HG02981 (cell line): ENCODE measurements around the gene MED27.

Experiments used
- ATAC-seq: cut with Tn5 transposase; IDR thresholded peaks from one replicate; pipeline ENCODE4 v1.9.1; 2021; ENCODE audit warnings: mild to moderate bottlenecking, moderate library complexity; ENCODE audit not compliant: unreplicated experiment

Gene MED27

DNA sequence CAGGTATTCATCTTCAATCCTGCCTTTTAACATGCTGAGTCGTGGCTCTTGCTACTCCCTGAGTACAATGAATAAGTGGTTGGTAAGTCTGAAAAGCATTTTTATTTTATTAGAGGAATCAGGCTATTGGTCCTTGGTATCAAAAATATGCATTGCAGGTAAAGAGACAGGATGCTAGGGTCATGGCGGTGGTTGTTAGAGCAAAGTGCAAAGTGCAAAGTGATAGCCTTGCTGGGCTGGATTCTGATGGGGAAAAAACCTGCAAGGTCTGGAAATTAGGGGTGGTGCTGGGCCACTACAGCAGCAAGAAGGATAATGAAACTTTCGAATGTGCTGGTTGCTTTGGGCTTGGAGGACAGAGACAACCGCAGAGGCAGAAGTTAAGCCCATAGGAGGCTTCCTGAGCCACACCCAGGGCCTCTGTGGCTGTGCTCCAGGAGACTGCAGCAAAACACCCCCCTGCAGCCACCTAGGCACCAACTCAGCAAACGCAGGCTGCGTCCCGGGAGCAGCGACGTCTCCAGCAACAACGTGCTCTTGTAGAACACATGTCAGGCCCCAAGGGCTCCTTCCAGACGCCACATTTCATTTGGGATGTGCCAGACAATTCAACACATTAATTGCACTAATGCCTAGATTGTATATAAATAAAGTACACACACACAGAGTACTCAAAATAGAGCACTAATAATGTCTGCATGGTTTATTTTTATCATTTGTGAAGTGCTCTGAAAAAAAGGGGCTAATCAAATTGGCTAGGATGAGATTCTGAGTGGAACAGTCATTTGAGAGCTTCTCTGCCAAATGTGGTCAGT, 190.0 kb downstream of the MED27 start:
- no peak for ATAC-seq

DNA sequence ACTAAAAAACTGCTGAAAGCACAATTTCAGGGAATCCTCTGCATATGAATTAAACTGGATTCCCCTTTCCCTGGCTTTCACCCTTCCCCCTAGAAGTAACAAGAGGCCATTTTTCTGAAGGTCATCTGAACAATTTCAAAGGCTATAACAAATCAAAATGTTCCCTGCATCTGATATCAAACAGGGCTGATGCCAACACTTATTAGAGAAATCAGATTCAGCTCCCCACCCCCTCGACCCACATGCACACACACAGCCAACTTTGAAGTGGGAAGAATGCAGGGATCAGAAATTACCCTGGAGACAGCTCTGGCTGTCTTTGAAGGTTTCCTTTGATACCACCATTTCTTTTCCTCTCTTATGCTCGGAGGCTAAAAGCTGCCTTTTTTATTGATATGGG, 190.7 kb downstream of the MED27 start:
- ATAC-seq, result no peak

DNA sequence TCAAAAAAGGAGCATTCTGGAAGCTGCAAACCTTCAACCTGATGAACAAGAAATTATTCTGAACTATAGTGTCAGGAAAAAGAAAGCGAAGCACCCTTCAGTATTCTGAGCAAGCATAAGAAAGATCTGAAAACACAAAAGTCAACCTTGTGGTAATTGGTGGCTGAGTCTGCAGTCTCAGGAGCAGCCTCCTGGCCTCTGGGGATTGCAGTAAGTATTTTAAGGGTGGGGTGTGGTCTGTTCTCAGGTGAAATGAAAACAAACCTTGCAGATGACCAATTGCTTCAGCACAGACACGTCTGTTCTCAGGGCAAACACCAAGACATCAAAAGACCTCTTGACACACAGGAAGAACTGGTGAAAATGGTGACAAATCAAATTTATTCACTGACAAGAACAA, 192.0 kb downstream of the MED27 start:
- no peak for ATAC-seq

DNA sequence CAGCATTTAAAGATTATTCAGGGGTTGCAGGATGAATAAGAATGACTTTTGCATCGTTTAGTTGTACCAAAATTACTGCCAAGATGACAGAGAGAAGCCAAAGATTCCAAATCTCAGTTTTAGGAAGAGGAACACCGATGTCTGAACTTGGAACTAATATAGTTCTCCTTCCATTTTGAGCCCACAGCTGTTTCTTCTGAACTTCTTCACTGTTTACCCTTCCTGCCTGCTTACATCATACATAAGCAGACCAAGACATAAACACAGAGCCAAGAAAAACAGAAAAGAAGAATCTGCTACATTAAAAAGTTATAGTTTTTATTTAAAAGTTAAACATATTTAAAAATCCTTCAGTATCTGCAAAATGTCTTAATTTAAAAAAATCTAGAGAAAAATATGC, 192.8 kb downstream of the MED27 start:
- ATAC-seq, result no peak

DNA sequence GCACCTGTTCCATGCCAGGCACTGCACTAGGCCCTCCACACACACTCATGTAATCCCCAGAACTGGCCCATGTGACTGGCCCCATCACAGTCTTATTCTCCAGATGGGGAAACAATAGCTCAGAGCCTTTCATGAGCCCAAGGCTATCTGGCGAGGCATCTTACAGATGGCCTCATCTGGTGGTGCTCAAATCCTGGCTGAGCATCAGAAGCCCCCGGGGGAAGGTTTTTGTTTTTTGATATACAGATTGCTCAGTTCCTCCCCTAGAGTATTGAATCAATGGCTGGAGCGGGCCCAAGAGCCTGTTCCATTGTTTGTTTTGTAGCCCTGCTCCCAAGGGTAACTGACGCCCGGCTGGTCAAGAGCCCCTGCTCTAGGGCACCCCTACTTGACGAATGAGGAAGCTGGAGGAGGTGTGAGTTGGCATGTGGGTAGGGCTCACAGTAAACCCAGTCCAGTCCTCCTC, 194.5 kb downstream of the MED27 start:
- no peak for ATAC-seq

DNA sequence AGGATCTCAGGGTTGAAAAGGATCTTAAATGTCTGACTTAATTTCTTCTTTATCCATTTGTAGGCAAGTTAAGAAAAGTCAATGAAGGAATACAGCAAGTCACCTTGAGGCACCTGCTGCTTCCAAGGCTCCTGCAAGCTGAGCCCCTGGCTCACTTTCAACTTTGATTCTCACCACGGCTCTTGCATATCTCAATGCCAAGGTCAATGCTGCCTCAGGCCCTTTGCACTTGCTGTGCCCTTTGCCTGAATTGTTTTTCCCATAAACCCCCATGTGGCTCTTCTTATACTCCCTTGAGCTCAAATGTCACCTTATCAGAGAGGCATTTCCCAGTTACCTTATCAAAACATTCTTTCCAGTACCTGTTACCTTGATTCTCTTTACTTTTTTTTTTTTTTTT, 195.4 kb downstream of the MED27 start:
- no peak for ATAC-seq

DNA sequence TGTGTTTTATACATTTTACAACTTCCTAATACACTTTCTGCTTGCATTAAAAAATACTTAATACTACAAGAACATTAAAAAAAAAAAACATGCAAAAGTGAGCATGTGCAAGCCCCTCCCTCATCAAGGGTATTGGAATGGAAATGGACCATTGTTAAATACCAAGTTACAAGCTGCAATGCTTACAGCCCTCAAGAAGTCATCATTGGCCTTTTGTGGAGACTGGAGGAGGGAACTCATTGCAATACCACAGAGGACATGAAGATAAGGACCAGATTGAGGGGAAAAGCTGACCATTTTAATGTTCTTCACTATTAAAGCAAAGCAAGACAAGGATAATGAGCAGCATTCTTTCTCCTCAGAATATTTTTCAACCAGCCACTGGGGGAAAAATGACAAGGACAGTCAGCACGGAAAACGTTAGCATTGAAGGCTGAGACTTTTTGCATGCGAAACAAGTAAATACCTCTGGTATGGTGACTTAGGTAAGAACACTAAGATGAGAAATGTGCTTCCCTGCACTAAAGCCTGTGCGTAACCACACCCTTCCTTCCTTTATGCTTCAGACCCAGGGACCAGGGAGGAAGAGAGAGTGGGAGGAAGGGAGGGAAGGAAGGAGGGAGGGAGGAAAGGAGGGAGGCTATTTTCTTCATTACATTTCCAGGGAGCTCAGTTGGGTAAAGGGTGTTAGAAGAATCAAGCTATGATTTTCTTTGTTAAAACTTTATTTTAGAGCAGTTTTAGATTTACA, 198.7 kb downstream of the MED27 start:
- ATAC-seq, result no peak

DNA sequence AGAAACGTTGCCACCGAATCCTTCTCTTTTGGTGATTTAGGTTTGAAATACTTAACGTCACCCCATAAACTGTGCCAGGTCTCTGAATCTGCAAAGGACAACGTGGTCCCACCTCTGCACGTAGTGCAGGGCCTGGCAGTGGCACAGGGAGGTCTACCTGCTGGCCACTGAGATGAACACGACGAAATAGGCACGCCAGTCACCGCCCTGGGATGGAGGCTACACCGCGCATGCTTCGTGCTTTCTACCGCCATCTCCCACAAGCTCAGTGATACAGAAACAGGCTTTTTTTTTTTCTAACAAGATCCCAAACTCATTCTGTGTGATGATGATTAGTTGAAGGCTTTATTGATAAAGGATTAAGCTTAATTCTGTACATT, 199.8 kb downstream of the MED27 start:
- ATAC-seq, result no peak

DNA sequence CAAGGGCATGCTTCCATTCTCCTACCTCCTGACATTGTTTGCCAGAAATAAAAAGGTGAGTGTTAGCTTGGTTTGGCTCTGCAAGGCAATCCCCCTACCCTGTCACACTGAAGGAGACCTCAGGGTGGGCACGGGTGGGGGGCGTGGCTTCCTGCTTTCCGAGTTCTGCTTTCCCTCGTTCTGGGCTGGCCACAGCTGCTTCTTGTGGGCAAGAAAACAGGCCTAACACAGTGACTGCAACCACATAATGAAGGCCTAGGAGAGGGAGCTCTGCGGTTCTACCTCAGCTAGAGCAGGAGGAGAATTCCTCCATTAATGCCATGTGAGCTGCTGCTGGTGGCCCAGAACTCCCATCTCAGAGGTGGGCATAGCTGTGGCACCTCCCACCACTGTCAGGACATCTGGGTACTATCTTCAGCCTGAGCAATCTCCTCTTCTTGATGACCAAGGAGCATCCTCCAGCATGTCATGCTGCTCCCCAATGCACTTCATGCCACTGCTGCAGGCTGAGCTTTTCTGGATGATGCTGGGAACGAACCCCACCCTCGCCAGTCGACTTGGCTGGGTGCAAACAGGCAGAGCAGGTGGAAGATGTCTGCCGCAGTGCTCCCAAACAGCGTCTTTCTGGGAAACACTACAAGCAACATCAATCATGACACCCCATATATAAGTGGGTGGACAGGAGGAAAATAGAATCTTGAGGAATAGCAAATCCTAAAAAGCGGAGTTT, 200.3 kb downstream of the MED27 start:
- no peak for ATAC-seq

DNA sequence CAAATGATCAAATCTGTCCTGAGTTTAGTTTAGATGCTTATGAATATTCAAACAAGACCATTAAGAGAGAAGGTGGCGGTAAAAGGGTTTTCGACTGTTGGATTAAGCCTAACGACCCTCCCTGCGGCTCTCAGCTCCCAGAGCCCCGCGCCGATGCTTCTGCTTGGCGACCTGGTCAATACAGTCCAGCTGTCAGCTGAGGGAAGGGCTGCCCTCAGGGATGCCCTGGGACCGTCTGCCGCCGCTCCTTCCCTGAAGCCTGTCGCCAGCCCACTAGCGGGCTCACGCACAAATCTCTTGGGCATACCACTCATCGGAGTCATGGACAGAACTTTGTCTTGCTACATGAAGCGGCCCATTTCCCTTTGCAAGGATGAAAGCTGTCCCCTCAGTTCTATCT, 203.2 kb downstream of the MED27 start:
- ATAC-seq, result no peak

DNA sequence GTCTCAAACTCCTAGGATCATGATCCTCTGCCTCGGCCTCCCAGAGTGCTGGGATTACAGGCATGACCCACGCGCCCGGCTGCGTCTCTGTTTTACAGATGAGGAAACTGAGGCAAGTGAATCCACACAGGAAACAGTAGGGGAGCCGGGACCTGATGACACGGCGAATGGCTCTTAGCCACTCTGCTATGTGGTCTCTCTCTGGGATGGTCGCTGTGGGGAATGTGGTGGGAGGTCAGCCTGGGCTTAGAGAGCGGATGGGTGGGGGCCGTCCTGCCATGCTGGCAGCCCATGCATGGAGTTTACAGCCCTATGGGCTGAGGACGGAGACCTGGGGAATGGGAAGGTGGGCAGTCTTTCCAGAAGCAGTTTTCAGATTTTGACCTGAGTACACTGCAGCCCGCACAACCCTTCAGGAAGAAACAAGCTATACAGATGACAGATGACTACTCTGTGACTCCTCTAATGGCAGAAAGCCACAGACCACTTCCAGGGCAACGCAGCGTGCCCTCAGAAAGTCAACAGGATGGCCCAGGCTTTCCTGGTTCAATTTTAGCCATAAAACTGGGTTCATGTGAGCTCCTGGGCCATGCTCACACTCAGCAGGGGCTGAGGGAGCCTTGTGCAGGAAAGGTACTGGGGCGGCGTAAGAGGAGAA, 203.7 kb downstream of the MED27 start:
- ATAC-seq, result no peak

DNA sequence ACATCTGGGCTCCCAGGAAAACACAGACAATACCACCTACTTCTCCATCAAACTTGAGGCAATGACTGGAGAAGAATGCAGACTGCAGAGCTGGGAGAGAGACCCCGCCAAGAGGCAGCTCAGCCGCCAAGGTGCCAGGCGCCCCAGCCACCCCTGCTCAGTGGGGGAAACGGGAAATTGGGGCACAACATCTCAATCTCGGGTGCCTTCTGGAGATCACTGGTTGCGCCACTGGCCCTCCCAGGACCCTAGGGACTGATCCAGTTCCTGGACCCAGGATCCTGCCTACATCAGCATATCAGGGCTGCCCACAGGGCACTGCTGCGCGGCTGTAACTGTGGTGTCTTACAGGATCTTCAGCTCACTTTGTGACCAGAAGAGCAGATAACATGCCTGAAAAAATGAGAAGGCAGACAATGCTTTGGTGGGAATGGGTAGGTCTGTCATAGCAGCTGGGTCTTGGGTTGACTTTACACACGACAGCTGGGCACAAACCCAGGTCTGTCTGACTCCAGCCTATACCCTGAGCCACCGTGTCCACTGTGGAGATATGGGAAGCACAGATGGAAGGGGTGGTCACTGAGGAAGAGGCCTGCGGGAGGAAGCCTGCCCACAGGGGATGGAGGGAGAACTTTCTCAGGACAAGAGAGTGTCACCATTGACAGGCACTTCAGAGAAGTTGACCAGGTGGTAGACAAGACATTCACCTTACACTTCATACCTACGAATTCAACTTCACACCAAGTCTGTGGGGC, 204.6 kb downstream of the MED27 start:
- no peak for ATAC-seq

DNA sequence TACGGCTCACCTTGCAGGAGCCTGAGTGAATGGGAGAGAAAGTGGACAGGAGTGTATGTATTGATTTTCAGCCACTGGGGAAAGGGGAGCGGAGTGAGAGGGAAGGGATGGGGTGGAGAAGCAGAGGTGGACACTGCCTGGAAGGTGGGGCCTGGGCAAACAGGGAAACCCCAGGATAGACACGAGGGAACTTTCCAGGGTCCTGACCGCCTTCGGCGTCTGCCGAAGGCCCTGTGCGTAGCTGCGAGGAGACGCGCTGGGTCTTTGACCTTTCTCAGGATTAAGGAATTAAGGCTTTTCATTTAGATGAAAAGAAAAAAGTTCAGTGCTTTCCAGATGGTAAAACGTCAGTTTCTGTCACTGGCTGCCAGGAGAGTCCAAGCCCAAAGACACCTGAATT, 205.2 kb downstream of the MED27 start:
- no peak for ATAC-seq

DNA sequence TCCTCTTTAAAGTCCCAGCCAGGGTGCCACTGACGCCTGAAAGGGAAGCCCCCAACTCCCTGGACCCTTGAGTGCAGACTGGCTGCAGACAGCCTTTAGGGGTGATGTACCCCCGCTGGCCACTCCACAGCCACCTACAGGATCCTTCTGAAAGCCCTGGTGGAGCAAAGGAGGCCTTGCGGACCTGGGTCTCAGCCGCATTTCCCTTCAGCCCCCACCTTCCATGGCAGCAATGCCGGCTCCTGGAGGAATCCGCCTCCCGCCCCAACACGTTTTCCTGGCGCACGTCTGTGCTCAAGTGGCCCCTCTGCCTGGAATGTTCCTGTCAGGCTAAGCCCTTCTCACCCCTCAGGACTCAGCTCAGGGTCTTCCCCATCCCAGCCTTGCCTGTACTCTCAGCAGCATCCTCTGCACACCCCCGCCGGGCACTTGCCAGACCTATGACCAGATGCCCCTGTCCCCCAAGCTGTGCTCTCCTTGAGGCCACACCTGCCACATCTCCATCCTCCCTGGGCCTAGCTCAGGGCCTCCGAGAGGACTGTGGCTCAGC, 205.7 kb downstream of the MED27 start:
- ATAC-seq, result no peak

DNA sequence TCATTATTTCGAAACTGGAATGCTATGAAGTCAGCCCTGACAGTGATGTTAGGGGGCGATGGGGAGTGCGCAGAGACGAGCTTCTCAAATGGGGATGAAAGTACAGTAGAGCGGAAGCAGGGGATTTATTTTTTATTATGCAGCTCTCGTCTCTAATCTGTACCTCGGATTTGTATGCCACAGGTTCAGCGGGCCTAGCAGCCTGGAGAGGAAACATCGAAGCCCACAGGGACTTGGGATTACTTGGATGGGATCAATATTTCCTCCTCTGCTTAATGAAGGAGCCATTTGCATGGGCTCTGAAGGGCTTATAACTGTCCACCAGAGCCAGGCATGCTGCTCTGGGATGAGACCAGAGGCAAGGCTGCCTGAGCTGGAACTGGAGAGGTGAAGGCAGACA, 206.3 kb downstream of the MED27 start:
- ATAC-seq, result no peak

DNA sequence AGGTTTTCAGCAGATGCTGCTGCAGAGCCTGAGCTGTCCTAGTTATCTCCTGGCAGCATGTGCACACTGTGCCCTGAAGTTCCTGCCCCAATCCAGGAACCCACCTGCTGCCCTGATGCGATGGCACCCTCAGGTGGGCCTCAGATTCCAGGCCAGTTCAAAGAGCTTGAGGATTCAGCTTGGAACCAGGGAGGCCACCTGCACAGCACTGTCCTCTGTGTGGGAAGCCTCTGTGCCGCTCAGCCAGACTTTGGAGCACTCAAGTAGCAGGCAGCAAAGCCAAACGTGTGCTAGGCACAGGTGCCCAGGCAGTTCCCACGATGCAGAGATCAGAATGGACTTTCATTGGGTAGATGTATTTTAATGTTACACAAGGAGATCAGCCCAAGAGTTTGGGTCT, 207.0 kb downstream of the MED27 start:
- ATAC-seq, result no peak

DNA sequence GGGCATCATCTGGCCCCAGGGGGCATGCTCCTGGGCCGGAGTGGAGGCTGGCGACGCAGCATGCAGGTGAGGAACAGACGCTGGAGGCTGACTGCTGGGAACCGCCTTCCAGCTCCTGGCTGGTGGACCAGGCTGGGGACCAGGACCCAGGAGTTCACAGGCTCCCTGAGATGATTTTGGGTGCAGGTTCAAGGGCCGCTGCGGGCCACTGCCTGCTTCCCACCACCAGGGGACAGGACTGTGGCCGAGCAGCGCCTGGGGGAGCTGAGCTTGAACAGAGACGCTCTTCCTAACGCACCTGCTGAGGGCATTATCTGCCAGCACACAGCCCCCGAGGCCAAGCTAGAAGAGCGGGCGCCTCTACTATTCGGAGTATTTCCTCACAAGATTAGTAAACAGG, 207.7 kb downstream of the MED27 start:
- no peak for ATAC-seq

DNA sequence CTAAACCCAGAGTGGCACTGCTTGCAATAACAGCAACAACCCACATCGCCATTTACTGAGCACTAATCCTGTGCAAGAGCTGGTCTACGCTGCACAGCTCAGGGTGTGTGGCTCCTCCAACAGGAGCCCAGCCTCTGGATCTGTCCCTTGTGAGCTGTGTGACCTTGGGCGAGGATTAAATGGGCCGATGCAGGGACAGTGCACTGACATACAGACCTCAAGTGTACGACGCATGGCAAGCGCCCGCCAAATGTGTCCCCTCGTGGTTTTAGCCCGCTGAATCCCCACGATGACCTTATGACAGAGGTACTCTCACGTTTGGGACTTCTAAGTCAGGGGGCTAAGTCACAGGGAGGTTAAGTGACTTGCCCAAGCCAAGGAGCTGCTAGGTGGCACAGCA, 209.5 kb downstream of the MED27 start:
- no peak for ATAC-seq

DNA sequence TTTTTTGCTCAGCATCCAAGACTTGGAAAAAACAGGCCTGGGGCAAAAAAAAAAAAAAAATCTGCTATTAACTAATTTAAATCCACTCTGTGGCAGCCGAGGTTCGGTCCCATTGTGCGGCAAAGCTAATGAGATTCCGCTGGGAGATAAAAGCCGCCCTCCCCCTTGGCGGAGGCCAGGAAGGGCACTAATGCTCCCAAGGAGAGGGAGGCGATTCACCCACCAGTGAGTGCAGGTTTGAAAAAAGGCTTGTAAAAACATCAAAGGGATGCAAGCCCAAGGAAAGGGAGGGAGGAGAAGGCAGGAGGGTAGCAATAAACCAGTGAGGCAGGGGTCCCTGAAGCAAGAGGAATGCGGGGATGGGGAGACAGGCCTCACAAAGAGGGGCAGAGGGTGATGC, 210.3 kb downstream of the MED27 start:
- ATAC-seq, result no peak

DNA sequence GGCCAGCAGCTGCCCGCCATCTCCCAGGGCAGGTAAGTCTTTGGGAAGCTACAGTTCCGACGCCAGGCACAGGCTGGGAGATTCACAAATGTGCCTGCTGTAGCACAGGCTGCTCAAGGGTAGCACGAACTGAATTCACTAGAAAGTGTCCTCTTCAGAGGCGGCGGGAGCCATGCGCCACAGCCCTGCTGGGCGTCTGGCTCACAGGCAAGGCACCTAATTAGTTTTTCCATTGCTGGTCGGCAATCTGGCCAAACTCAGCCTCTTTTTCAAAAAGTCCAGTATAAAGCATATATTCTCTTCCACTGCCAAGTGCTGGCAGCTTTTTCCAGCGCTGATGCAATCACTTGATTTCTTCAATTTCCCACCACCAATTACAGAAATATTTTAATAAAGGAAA, 210.9 kb downstream of the MED27 start:
- ATAC-seq, result no peak
